Stimulated activated CD8-positive, alpha-beta memory T cell treated with anti-CD3 and anti-CD28 coated beads, Interleukin-7, amount 100 ng/mL, for 48 hours (primary cell): ENCODE measurements around the gene FXYD3.

Source experiments
- DNase-seq, 2 donors: peaks; one replicate each; pipeline ENCODE4 v3.0.0-alpha.2; 2020; ENCODE audit warnings: low read depth in 1 of 2; ENCODE audit errors: extremely low read depth in 1 of 2

FXYD3 gene

GRCh38 chr19:35105411-35106290 is 10.0 kb upstream of the FXYD3 start:
- DNase-seq = no peak

- no peak for DNase-seq
These were observed 9.4 kb upstream of the FXYD3 start for GRCh38 chr19:35106291-35106583.

GRCh38 chr19:35106898-35107541 is 8.6 kb upstream of the FXYD3 start:
- DNase-seq = no peak

GRCh38 chr19:35107545-35107944 is 8.1 kb upstream of the FXYD3 start:
- no peak for DNase-seq

- DNase-seq = no peak
These were observed 6.9 kb upstream of the FXYD3 start for GRCh38 chr19:35108730-35109129.

GRCh38 chr19:35109395-35110112 is 6.1 kb upstream of the FXYD3 start:
- DNase-seq = no peak

- no peak for DNase-seq
These were observed 4.6 kb upstream of the FXYD3 start for GRCh38 chr19:35110974-35111373.

- no peak for DNase-seq
These were observed 2.5 kb upstream of the FXYD3 start for GRCh38 chr19:35112995-35113688.

- DNase-seq = peak in 1 of 2 donors; percentile 51
These were observed 1.1 kb upstream of the FXYD3 start for GRCh38 chr19:35114353-35115176.

DNA sequence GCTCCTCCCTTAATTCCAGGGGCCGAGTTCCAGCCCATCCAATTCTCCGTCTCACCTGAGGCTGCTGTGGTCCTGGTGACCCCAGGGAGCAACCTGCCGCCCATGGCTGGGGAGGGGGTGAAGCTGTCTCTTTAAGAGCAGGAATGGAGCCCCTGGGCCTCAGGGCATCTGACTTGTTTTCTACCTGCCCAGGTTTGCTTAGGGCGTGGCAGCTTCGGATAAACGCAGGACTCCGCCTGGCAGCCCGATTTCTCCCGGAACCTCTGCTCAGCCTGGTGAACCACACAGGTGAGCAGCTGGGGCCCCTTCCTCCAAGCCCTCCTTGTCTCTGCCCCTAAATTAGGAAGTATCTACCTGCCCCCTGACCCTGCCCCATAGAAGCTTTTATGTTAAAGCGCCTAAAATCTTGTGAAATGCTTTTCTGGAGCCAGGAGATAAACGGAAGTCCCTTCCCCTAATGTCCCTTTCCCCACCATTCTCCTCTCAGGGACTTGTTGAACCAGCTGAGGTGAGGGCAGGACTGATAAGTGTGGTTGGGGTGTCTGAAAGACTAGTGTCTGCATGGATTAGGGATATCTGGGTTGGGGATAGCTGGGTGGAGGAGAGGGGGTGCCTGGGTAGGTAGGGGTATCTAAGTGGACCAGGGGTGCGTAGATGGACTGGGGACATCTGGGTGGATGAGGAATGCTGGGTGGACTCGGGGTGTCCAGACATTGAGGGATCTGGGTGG is 614 bp downstream of the FXYD3 start:
- no peak for DNase-seq

GRCh38 chr19:35117116-35117515 is 1.5 kb downstream of the FXYD3 start:
- DNase-seq = no peak

GRCh38 chr19:35117799-35118198 is 2.2 kb downstream of the FXYD3 start:
- no peak for DNase-seq

DNA sequence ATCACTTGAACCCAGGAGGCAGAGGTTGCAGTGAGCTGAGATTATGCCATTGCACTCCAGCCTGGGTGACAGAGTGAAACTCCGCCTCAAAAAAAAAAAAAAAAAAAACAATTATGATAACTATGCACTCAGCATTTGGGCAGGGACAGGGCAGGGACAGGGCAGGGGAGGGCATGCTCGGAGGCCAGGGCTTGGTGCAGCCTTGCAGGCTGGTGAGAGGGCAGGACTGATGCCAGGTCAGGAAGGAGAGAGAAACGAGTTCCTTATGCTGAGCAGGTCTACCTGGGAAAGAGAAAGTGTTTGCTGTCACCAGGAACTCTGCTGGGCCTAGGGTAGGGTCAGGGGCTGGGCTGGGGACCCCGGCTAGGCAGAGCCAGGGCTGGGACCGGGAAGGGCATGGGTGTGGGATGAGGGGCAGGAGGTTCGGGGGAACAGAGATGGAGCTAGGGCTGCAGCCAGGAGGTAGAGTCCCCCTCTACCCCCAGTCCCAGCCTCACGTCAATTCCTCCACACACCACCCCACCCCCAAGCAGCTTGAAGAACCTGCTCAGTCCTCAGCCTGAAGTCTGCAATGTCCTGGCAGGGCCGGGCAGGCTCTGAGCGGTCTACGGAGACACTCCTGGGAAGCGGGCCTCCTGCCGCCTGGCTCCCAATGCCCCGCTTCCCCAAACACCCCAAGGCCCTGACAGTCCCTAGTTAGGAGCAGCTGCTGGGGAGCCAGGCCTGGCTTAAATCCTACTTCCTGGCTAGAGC is 2.8 kb downstream of the FXYD3 start:
- no peak for DNase-seq

- no peak for DNase-seq
These were observed 3.5 kb downstream of the FXYD3 start for GRCh38 chr19:35119091-35119490.

DNA sequence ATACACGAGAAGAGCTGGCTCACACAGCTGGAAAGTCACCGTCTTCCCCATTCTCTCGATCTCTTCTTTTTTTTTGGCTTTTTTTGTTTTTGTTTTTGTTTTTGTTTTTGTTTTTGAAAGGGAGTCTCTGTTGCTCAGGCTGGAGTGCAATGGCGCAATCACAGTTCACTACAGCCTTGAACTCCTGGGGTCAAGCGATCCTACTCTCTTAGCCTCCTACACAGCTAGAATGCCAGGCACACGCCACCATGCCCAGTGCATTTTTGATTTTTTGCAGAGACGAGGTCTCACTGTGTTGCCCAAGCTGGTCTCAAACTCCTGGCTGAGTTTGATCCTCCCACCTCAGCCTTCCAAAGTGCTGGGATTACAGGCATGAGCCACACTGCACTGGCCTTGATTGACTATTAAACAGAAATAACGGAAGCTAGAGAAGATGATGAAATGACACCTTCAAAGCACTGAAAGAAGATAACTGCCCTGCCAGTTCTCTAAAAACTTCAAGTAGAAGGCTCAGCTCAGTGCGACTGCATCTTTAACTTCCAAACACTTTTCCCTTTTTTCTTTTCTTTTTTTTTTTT is 4.0 kb downstream of the FXYD3 start:
- no peak for DNase-seq

- no peak for DNase-seq
These were observed 4.9 kb downstream of the FXYD3 start for GRCh38 chr19:35120492-35120891.

- no peak for DNase-seq
These were observed 5.3 kb downstream of the FXYD3 start for GRCh38 chr19:35120898-35121297.

DNA sequence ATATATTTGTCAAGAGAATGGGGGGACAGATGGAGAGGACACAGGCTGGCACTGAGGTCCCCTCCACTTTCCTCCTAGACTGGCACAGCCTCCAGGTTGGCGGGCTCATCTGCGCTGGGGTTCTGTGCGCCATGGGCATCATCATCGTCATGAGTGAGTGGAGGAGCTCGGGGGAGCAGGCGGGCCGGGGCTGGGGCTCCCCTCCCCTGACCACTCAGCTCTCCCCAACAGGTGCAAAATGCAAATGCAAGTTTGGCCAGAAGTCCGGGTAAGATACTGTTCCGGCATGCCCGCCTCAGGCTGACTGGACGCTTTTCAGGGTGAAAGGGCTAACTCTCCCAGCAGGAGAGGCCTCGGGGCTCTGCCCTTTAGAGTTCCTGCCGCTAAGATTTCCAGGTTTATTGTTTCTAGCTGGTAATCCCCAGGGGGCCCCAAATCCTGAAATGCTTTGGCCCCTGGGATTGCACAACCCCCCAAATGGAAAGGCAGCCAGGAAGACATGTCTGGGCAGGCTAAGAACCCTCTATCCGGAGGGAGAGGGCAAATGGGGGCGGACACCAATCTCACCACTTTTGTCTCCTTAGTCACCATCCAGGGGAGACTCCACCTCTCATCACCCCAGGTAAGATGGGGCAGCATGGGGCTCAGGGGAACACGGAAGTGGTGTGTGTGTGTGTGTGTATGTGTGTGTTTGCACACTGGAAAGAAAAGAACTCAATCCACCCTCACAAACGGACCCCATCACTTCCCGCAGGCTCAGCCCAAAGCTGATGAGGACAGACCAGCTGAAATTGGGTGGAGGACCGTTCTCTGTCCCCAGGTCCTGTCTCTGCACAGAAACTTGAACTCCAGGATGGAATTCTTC is 7.3 kb downstream of the FXYD3 start:
- DNase-seq = no peak
